CD4-positive, alpha-beta T cell treated with Interleukin-12 subunit alpha and Interleukin-12 subunit beta, for 1 hour (primary cell): ENCODE data around the gene SIM2.

ENCODE experiments used
- DNase-seq: peaks from one replicate; pipeline ENCODE4 v3.0.0-alpha.2; 2020

Gene SIM2

GRCh38 chr21:36701756-36702621 lies 3.1 kb downstream of the SIM2 start:
- DNase-seq = no peak

DNA sequence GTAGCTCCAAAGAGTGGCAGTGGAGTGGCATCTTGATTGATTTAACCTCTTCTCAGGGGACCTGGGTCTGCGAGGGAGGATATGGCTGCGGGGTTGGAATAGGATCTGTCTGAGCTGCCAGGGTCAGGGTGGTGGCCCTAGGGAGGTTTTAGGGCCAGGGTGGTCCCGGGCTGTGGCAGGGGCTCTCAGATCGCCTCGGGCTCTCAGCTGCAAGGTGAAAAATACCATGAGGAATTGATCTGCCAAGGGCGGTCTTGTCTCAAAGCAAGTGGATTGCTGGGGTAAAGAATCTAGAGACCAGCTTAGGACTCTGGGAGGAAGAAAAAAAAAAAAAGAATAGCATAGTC lies 3.7 kb downstream of the SIM2 start:
- DNase-seq = no peak

- no peak for DNase-seq
These were observed 4.2 kb downstream of the SIM2 start for GRCh38 chr21:36703123-36703522.

- no peak for DNase-seq
These were observed 4.8 kb downstream of the SIM2 start for GRCh38 chr21:36703626-36704280.

DNA sequence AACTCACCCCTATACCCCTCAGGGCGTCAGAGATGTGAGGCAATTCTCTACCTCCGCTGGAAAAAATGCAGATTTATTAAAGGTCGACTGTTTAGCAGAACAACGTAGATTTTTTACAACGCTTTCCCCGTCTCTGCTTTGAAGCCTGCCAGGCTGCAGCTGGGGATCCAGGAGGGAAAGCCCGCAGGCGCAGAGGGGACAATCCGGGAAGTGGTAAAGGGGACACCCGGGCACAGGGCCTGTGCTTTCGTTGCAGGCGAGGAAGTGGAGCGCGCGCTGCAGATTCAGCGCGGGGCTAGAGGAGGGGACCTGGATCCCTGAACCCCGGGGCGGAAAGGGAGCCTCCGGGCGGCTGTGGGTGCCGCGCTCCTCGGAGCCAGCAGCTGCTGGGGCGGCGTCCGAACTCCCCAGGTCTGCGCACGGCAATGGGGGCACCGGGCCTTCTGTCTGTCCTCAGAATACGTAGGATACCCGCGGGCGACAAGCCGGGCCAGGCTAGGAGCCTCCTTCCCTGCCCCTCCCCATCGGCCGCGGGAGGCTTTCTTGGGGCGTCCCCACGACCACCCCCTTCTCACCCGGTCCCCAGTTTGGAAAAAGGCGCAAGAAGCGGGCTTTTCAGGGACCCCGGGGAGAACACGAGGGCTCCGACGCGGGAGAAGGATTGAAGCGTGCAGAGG lies 5.5 kb downstream of the SIM2 start:
- no peak for DNase-seq

DNA sequence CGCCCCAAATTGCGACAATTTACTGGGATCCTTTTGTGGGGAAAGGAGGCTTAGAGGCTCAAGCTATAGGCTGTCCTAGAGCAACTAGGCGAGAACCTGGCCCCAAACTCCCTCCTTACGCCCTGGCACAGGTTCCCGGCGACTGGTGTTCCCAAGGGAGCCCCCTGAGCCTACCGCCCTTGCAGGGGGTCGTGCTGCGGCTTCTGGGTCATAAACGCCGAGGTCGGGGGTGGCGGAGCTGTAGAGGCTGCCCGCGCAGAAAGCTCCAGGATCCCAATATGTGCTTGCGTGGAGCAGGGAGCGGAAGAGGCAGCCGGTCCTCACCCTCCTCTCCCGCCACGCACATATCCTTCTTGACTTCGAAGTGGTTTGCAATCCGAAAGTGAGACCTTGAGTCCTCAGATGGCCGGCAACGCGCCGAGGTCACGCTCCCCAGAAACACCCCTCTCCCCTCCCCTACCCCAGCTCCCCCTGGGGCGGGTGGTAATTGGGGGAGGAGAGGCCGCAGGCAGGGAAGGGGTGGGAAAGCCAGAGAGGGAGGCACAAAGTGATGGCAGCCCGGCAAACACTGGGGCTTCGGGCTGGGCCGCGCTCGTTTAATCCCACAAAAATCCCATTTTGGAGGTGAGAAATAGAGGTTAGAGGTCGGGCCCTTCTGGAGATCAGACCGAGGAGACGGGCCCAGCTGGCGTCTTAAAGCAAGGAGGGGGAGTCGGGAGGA lies 6.2 kb downstream of the SIM2 start:
- DNase-seq = no peak

GRCh38 chr21:36705679-36706481 lies 7.0 kb downstream of the SIM2 start:
- no peak for DNase-seq

- DNase-seq = no peak
These were observed 7.6 kb downstream of the SIM2 start for GRCh38 chr21:36706482-36706852.

- DNase-seq = no peak
These were observed 8.2 kb downstream of the SIM2 start for GRCh38 chr21:36706951-36707762.

DNA sequence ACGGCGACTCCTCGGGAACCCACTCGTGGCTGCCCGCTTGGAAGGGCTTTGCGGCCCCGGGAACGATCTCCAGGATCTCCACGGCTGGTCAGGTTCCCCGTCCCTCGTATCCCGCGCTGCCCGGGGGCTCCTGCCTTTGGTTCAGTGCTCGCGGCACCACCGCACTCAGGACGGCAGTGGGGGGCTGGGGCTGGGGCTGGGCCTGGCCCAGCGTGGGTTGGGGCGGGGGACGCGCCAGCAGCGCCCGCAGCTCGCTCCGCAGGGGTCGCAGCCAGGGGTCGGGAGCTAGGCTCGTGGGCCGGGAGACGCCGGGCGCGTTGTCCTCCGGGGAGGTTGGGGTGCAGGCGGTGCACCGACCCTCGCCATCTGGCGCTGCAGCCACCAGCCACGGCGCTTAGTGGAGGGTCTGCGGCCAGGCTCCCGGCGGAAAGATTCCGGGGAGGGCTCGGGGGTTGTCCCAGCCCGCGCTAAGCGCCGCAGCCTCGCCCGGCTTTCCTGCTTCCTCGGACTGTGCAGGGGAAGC lies 8.9 kb downstream of the SIM2 start:
- no peak for DNase-seq

- no peak for DNase-seq
These were observed 9.5 kb downstream of the SIM2 start for GRCh38 chr21:36708286-36709029.

DNA sequence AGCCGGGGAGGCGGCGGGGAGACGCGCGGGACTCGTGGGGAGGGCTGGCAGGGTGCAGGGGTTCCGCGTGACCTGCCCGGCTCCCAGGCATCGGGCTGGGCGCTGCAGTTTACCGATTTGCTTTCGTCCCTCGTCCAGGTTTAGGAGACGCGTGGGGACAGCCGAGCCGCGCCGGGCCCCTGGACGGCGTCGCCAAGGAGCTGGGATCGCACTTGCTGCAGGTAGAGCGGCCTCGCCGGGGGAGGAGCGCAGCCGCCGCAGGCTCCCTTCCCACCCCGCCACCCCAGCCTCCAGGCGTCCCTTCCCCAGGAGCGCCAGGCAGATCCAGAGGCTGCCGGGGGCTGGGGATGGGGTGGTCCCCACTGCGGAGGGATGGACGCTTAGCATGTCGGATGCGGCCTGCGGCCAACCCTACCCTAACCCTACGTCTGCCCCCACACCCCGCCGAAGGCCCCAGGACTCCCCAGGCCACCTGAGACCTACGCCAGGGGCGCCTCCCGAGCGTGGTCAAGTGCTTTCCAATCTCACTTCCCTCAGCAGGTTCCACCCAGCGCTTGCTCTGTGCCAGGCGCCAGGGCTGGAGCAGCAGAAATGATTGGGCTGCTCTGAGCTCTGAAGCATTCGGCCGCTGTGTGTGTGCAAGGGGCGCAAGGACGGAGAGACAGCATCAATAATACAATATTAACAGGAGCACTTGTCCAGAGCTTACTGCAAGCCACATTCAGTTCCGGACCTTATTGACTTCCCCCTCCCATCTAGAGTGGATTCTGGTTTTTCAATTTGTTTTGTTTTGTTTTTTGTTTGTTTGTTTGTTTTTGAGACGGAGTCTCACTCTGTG lies 10.3 kb downstream of the SIM2 start:
- no peak for DNase-seq

- DNase-seq = no peak
These were observed 11.2 kb downstream of the SIM2 start for GRCh38 chr21:36709868-36710728.

GRCh38 chr21:36710729-36711048 lies 11.8 kb downstream of the SIM2 start:
- DNase-seq = no peak

- no peak for DNase-seq
These were observed 14.8 kb downstream of the SIM2 start for GRCh38 chr21:36713746-36714145.

- no peak for DNase-seq
These were observed 17.5 kb downstream of the SIM2 start for GRCh38 chr21:36716387-36716786.

GRCh38 chr21:36716836-36717235 lies 17.9 kb downstream of the SIM2 start:
- DNase-seq = no peak

DNA sequence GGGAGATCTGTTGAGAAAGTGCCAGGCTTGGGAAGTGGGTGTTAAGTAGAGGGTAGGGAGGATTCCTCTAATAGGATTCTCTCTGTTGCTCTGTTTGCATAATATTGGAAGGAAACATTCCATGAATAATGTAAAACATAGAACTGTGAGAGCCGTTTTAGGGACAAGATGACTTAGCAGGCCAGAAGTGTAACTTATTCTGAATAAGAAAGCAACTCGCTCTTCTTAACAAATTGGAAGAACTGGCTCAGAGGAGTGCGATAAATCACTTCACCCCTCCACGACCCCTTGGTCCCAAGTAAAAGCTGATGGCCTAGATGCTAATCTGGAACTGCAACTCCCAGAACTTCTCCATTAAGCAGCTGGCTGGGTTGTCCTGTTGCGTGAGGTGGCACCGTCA lies 19.1 kb downstream of the SIM2 start:
- DNase-seq = no peak
